Measurements from ENCODE around the gene RBM20. TPM values are rescaled to one million over a fixed set of nuclear protein-coding genes. Genes with fewer than 3 reads are reported as not detected.

The RBM20 gene
- polyA plus RNA-seq, 2 of the 4 experiments (the other 2 are of a cell fraction) = 1.5 to 1.8 TPM

- no peak overlapping the region for H3K4me2 ChIP-seq
- DNase-seq (ENCODE audit: low read depth in 1 of 2, low spot score in 1 of 2) = no peak
- no peak for FAIRE-seq
- ATAC-seq = no peak
- no peak overlapping the region for H3K4me3 ChIP-seq
- H3K27ac ChIP-seq = no peak overlapping the region
- H3K9me3 ChIP-seq = no peaks in the 10 kb centered on the region
- ChIA-PET CTCF (interaction anchor here (1.4 kb wide), 1 partner anchor 8 kb away, joined by 3 read pairs; the partner anchor contains the start of gene PDCD4), POLR2A (no interaction called here)
- H3K4me1 ChIP-seq = peaks cover 37% of the 10 kb centered on the region
- TF ChIP-seq ESRRA (IDR thresholded peaks at IDR 0.05; ENCODE audit: borderline replicate concordance, low read length) (no peak), PHF8 (IDR thresholded peaks at IDR 0.05; ENCODE audit: borderline replicate concordance, low read depth) (no peak), KDM1A (IDR thresholded peaks at IDR 0.05; ENCODE audit: low read depth) (no peak), ZSCAN20 (CRISPR knock-in tag; IDR thresholded peaks at IDR 0.05) (no peak), HES2 (IDR thresholded peaks at IDR 0.05) (no peak), ZFP36 (IDR thresholded peaks at IDR 0.05; ENCODE audit: borderline replicate concordance, partially characterized antibody) (no peak), ZC3H11A (IDR thresholded peaks at IDR 0.05) (no peak), HOXB13 (CRISPR knock-in tag; IDR thresholded peaks at IDR 0.05; ENCODE audit: low read depth) (no peak), RAD21 (conservative IDR thresholded peaks at IDR 0.05 in 1 of 2, IDR thresholded peaks at IDR 0.05 in 1 of 2) (no peak), E2F6 (IDR thresholded peaks at IDR 0.05; ENCODE audit: borderline replicate concordance, low read depth) (no peak), CEBPB (IDR thresholded peaks at IDR 0.05) (no peak), JUNB (IDR thresholded peaks at IDR 0.05) (no peak), BHLHE40 (IDR thresholded peaks at IDR 0.05; ENCODE audit: low read depth, low read length) (no peak), MAX (IDR thresholded peaks at IDR 0.05) (no peak), RFX5 (IDR thresholded peaks at IDR 0.05) (no peak), KDM5A (IDR thresholded peaks at IDR 0.05) (no peak), EHMT2 (IDR thresholded peaks at IDR 0.05; ENCODE audit: low read depth) (no peak)
Measured at GRCh38 chr10:110863361-110863760, 219.2 kb downstream of the RBM20 start.

GRCh38 chr10:110863956-110864355 lies 219.8 kb downstream of the RBM20 start:
- TF ChIP-seq RCOR1 (IDR thresholded peaks at IDR 0.05; ENCODE audit: low read depth, low read length) (no peak), ATOH8 (CRISPR knock-in tag; IDR thresholded peaks at IDR 0.05; ENCODE audit: low read depth) (no peak), CBX2 (IDR thresholded peaks at IDR 0.05; ENCODE audit: borderline replicate concordance, low read depth) (no peak), ELK1 (IDR thresholded peaks at IDR 0.05; ENCODE audit: low read depth, low read length) (no peak), HMGXB4 (CRISPR knock-in tag; IDR thresholded peaks at IDR 0.05; ENCODE audit: borderline replicate concordance) (no peak), HOXB5 (CRISPR knock-in tag; IDR thresholded peaks at IDR 0.05) (no peak)
- H3K27ac ChIP-seq = no peak overlapping the region
- 88% methylated on average over 2 of the region's 2 CpGs for WGBS (ENCODE audit: missing lambda C conversion rate)
- H3K4me3 ChIP-seq = no peak overlapping the region
- no peaks in the 10 kb centered on the region for H3K9me3 ChIP-seq
- ATAC-seq = no peak
- no peak overlapping the region for H3K4me2 ChIP-seq
- FAIRE-seq = no peak
- H3K4me1 ChIP-seq = peaks cover 37% of the 10 kb centered on the region
- ChIA-PET CTCF (no interaction called here), POLR2A (no interaction called here)
- no peak for DNase-seq (ENCODE audit: low read depth in 1 of 2, low spot score in 1 of 2)

Data from A549 (cell line).